ES-I3 (cell line): ENCODE results near the gene NANOS3.
A peak's percentile ranks its signal among the peaks of the same experiment; 100 is the strongest.

Experiments used
- H3K36me3 ChIP-seq: 2 replicates; pipeline ENCODE4 v1.6.1; 2013; ENCODE audit warnings: mild to moderate bottlenecking, low read length, control low read depth, moderate library complexity; ENCODE audit not compliant: insufficient read depth
- H3K4me1 ChIP-seq: 2 replicates; pipeline ENCODE4 v1.6.1; 2013; ENCODE audit warnings: mild to moderate bottlenecking, control low read depth, low read length; ENCODE audit not compliant: insufficient read depth
- H3K9ac ChIP-seq: 2 replicates; pipeline ENCODE4 v1.6.1; 2013; ENCODE audit warnings: low read depth, mild to moderate bottlenecking, low read length, moderate library complexity
- H3K9me3 ChIP-seq: 2 replicates; pipeline ENCODE4 v1.6.1; 2013; ENCODE audit warnings: mild to moderate bottlenecking, low read length, moderate library complexity; ENCODE audit not compliant: control insufficient read depth, insufficient read depth

The NANOS3 gene

GRCh38 chr19:13865571-13866462 is 11.1 kb upstream of the NANOS3 start:
- Histone ChIP-seq H3K9ac (peak overlapping the region; percentile 42; the same call in 1 of the 2 replicates), H3K9me3 (no peaks in the 10 kb centered on the region; the same call in 1 of the 2 replicates), H3K4me1 (peaks cover 14% of the 10 kb centered on the region; the same call in 1 of the 2 replicates), H3K36me3 (no peaks in the 10 kb centered on the region)

GRCh38 chr19:13866463-13867046 is 10.4 kb upstream of the NANOS3 start:
- no peaks in the 10 kb centered on the region; the same call in 1 of the 2 replicates for H3K9me3 ChIP-seq
- peak overlapping the region; percentile 42; the same call in 1 of the 2 replicates for H3K9ac ChIP-seq
- H3K36me3 ChIP-seq: no peaks in the 10 kb centered on the region
- H3K4me1 ChIP-seq: peaks cover 9% of the 10 kb centered on the region; the same call in 1 of the 2 replicates

GRCh38 chr19:13868663-13869062 is 8.3 kb upstream of the NANOS3 start:
- no peaks in the 10 kb centered on the region; the same call in 1 of the 2 replicates for H3K9me3 ChIP-seq
- H3K4me1 ChIP-seq: peaks cover 5% of the 10 kb centered on the region; the same call in 1 of the 2 replicates
- no peak overlapping the region for H3K9ac ChIP-seq
- no peaks in the 10 kb centered on the region for H3K36me3 ChIP-seq

- Histone ChIP-seq H3K9me3 (no peaks in the 10 kb centered on the region; the same call in 1 of the 2 replicates), H3K36me3 (no peaks in the 10 kb centered on the region), H3K4me1 (peaks cover 2% of the 10 kb centered on the region; the same call in 1 of the 2 replicates), H3K9ac (no peak overlapping the region)
Measured at GRCh38 chr19:13869281-13869680, 7.7 kb upstream of the NANOS3 start.

- H3K9ac ChIP-seq: no peak overlapping the region
- no peaks in the 10 kb centered on the region; the same call in 1 of the 2 replicates for H3K4me1 ChIP-seq
- H3K36me3 ChIP-seq: no peaks in the 10 kb centered on the region
- no peaks in the 10 kb centered on the region; the same call in 1 of the 2 replicates for H3K9me3 ChIP-seq
Measured at GRCh38 chr19:13870873-13871272, 6.1 kb upstream of the NANOS3 start.

GRCh38 chr19:13872339-13872694 is 4.6 kb upstream of the NANOS3 start:
- H3K9ac ChIP-seq: no peak overlapping the region; the same call in 1 of the 2 replicates
- H3K9me3 ChIP-seq: no peaks in the 10 kb centered on the region
- no peaks in the 10 kb centered on the region for H3K36me3 ChIP-seq
- no peaks in the 10 kb centered on the region; the same call in 1 of the 2 replicates for H3K4me1 ChIP-seq

GRCh38 chr19:13872695-13873389 is 4.1 kb upstream of the NANOS3 start:
- H3K36me3 ChIP-seq: no peaks in the 10 kb centered on the region
- no peaks in the 10 kb centered on the region; the same call in 1 of the 2 replicates for H3K4me1 ChIP-seq
- H3K9ac ChIP-seq: peak overlapping the region; percentile 20; the same call in 1 of the 2 replicates
- H3K9me3 ChIP-seq: no peaks in the 10 kb centered on the region

- no peaks in the 10 kb centered on the region for H3K36me3 ChIP-seq
- H3K9ac ChIP-seq: peak overlapping the region; percentile 35; the same call in 1 of the 2 replicates
- no peaks in the 10 kb centered on the region; the same call in 1 of the 2 replicates for H3K4me1 ChIP-seq
- H3K9me3 ChIP-seq: no peaks in the 10 kb centered on the region
Measured at GRCh38 chr19:13873834-13874515, 3.0 kb upstream of the NANOS3 start.

GRCh38 chr19:13875824-13876223 is 1.1 kb upstream of the NANOS3 start:
- H3K4me1 ChIP-seq: peaks cover 5% of the 10 kb centered on the region
- no peak overlapping the region for H3K9ac ChIP-seq
- no peaks in the 10 kb centered on the region for H3K36me3 ChIP-seq
- no peaks in the 10 kb centered on the region for H3K9me3 ChIP-seq

DNA sequence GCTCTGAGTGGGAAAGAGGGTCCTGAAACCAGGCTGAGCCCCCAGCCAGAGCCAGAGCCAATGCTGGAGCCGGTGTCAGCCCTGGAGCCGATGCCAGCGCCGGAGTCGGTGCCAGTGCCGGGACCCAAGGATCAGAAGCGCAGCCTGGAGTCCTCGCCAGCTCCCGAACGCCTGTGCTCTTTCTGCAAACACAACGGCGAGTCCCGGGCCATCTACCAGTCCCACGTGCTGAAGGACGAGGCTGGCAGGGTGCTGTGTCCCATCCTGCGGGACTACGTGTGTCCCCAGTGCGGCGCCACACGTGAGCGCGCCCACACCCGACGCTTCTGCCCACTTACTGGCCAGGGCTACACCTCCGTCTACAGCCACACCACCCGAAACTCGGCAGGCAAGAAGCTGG is 369 bp downstream of the NANOS3 start:
- Histone ChIP-seq H3K9me3 (no peaks in the 10 kb centered on the region), H3K36me3 (no peaks in the 10 kb centered on the region), H3K9ac (no peak overlapping the region), H3K4me1 (peaks cover 17% of the 10 kb centered on the region)

- Histone ChIP-seq H3K4me1 (peaks cover 22% of the 10 kb centered on the region), H3K9ac (peak overlapping the region; percentile 35), H3K9me3 (no peaks in the 10 kb centered on the region), H3K36me3 (no peaks in the 10 kb centered on the region)
Measured at GRCh38 chr19:13880059-13881043, 3.4 kb downstream of the NANOS3 start.

DNA sequence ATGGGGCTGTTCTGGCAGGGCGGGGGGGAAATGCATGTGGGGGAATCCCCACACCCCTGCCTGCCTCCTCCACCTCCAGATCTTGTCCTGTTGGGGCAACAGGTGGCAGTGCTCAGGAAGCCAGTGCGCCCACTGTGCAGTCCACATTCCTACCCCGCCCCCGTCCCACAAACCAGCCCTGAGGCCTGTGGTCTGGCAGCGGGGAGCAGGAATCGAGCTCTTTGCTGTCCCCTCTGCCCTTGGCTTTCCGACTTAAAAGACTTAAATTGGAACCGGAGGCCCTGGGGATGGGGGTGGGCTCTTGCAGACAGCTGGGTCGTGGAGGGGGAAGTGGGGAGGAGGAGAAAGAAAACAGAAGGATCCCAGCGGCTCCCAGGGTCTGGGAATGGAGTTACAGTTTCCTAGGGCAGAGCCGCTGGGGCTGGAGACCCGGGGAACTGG is 4.3 kb downstream of the NANOS3 start:
- Histone ChIP-seq H3K9me3 (no peaks in the 10 kb centered on the region), H3K36me3 (no peaks in the 10 kb centered on the region), H3K4me1 (peaks cover 22% of the 10 kb centered on the region), H3K9ac (peak overlapping the region; percentile 35)
